Measurements from ENCODE around the gene COL19A1.
"Not testable (repeated sequence)": the region's sequence is repeated elsewhere in the genome, so short reads cannot be mapped to it uniquely, and the experiment has no call there.

The COL19A1 gene

GRCh38 chr6:69965974-69966373 is 99.6 kb downstream of the COL19A1 start:
- not testable (repeated sequence) for DNase-seq (ENCODE audit: low spot score)

GRCh38 chr6:69973138-69973537 is 106.8 kb downstream of the COL19A1 start:
- no peak for DNase-seq (ENCODE audit: low spot score)

GRCh38 chr6:69973763-69974162 is 107.4 kb downstream of the COL19A1 start:
- DNase-seq (ENCODE audit: low spot score): no peak

- DNase-seq (ENCODE audit: low spot score): no peak
These were observed 107.8 kb downstream of the COL19A1 start for GRCh38 chr6:69974193-69974592.

- DNase-seq (ENCODE audit: low spot score): no peak
These were observed 110.3 kb downstream of the COL19A1 start for GRCh38 chr6:69976591-69977090.

- no peak for DNase-seq (ENCODE audit: low spot score)
These were observed 114.3 kb downstream of the COL19A1 start for GRCh38 chr6:69980624-69981023.

- no peak for DNase-seq (ENCODE audit: low spot score)
These were observed 118.2 kb downstream of the COL19A1 start for GRCh38 chr6:69984506-69984905.

- DNase-seq (ENCODE audit: low spot score): no peak
These were observed 118.8 kb downstream of the COL19A1 start for GRCh38 chr6:69985180-69985579.

- DNase-seq (ENCODE audit: low spot score): no peak
These were observed 121.2 kb downstream of the COL19A1 start for GRCh38 chr6:69987550-69987949.

- no peak for DNase-seq (ENCODE audit: low spot score)
These were observed 122.2 kb downstream of the COL19A1 start for GRCh38 chr6:69988458-69989126.

GRCh38 chr6:69994251-69994650 is 127.9 kb downstream of the COL19A1 start:
- DNase-seq (ENCODE audit: low spot score): no peak

GRCh38 chr6:70008189-70008588 is 141.8 kb downstream of the COL19A1 start:
- DNase-seq (ENCODE audit: low spot score): no peak

GRCh38 chr6:70010339-70010738 is 144.0 kb downstream of the COL19A1 start:
- not testable (repeated sequence) for DNase-seq (ENCODE audit: low spot score)

- not testable (repeated sequence) for DNase-seq (ENCODE audit: low spot score)
These were observed 156.8 kb downstream of the COL19A1 start for GRCh38 chr6:70023201-70023600.

- no peak for DNase-seq (ENCODE audit: low spot score)
These were observed 161.9 kb downstream of the COL19A1 start for GRCh38 chr6:70028246-70028645.

GRCh38 chr6:70028926-70029325 is 162.6 kb downstream of the COL19A1 start:
- DNase-seq (ENCODE audit: low spot score): no peak

GRCh38 chr6:70033781-70034180 is 167.4 kb downstream of the COL19A1 start:
- DNase-seq (ENCODE audit: low spot score): no peak

GRCh38 chr6:70037445-70037844 is 171.1 kb downstream of the COL19A1 start:
- DNase-seq (ENCODE audit: low spot score): no peak

GRCh38 chr6:70040766-70041165 is 174.4 kb downstream of the COL19A1 start:
- DNase-seq (ENCODE audit: low spot score): no peak

GRCh38 chr6:70041411-70041810 is 175.1 kb downstream of the COL19A1 start:
- DNase-seq (ENCODE audit: low spot score): no peak

- DNase-seq (ENCODE audit: low spot score): no peak
These were observed 179.1 kb downstream of the COL19A1 start for GRCh38 chr6:70045413-70045812.

GRCh38 chr6:70051197-70052124 is 185.1 kb downstream of the COL19A1 start:
- no peak for DNase-seq (ENCODE audit: low spot score)

Measured in pons (tissue), 1 donor.